Activated CD4-positive, CD25-positive, alpha-beta regulatory T cell treated with anti-CD3 and anti-CD28 coated beads, Interleukin-2, amount 50 U/mL, for 72 hours (primary cell): ENCODE measurements around the gene PDE11A.

Source experiments
- DNase-seq: peaks from one replicate; pipeline ENCODE4 v3.0.0; 2021

Gene PDE11A

DNA sequence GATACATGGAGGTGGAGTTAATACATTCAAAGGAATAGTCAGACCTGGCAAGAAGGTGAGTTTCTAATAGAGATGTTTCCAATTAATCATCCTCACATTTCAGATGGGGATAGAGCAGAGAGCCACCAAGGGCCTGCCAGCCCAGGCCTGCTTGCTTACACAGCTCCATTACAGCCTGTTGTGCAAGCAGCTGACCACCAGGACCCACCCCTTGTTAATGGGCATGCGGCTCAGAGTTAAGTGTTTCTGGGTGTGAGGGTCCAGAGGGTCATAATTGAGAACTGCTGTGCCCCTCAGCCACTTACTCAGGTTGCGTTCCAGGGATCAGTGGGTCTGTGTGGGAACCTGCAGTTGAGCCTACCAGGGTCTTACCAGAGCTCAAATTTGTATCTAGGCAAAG lies 480.2 kb downstream of the PDE11A start:
- DNase-seq: no peak

DNA sequence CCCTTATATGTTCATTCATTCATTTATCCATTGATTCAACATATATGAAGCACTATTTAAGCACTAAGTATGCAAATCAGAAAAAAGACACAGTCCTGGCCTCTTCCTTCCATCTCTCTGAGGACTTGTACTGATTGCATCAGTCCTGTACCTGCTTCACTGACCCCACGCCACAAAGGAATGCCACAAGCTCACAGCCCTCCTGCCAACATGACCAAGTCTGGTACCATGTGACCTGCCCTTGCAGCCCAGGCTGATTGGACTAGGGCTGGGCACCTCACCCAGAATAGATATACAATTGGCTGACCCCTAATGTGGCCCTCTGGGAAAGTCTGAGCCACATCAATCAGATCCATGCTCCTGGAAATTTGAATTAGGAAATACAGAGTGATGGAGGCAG lies 483.4 kb downstream of the PDE11A start:
- DNase-seq: no peak

DNA sequence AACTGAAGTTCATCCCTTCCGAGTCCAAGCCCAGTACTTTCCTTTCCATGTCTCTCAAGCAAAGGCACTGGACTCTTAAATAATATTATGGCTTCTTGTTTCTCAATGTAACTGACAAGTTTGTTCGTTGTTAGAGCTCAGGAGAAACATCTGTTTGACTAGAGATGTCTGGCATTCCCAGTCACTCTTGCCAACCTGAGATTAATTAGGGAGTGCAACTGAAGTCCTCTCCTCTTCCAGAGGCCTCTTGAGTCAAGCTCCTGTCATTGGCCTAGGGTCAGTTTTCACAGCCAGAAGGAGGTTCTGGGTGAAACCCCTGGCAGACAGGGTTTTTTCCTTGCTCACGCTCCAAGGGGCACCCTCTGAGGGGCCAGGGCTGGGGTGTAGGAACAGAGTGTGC lies 483.9 kb downstream of the PDE11A start:
- no peak for DNase-seq

DNA sequence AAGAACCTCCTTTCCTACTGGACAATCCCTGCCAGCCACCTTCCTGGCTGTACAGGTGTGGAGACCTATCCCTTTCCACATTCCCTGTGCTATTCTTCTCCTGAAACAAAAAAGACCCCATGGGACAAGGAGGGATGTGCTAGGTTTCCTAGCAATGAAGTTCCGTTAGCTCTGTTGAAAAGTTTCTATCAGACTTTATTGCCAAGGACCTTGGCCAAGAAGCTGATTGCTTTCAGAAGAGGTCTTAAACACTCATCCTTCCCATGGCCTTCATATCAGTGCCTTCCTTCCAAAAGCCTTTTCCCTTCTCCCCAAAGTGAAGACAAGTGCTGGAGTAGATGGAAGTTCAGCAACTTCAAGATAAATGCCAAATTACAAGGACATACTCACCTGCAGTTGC lies 485.2 kb downstream of the PDE11A start:
- no peak for DNase-seq

DNA sequence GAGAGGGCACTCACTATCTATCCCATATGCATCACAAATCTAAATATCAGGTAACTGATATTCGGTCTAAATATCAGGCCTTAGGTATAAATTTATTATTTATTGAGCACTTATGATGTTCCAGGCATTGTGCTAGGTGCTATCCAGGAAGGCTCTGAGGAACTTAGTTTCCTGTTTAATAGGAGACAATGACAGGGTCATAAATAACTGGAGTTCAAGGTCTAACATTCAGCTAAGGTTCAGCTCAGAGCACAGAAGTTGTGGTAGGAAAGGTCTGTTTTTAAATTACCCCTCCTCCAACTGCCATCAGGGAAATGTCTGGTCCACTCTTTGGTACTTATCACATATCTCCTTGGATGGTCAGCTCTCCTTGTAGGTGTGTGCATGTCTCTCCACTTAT lies 486.4 kb downstream of the PDE11A start:
- no peak for DNase-seq

DNA sequence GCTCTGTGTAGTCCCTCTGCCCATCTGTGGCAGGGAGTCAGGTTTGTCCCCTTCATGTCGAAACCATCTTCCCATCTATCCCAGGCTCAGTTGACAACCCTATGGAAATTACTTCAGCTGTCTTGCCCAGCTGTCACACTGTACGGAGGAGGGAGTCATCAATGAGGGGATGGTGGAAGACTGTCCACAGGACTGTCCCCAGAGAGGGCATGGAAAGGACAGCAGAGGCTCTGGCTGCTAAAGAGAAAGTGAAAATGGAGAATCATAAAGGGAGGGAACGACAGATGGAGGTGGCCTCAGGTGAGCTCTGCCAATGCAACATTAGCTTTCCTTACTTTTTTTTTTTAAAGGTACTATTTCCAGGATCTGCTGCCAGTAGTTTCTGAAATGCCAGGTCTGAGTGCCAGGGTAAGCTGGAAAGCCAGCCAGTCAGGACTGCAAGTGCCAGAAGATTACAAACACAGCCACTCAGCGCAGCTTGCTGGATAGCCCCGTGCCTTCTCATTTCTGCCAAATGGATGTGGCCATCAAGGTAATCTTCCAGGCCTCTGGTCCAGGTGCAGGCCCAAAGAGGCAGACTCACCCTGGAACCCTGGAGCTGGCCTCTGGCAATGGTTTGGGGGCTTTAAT lies 487.2 kb downstream of the PDE11A start:
- no peak for DNase-seq

DNA sequence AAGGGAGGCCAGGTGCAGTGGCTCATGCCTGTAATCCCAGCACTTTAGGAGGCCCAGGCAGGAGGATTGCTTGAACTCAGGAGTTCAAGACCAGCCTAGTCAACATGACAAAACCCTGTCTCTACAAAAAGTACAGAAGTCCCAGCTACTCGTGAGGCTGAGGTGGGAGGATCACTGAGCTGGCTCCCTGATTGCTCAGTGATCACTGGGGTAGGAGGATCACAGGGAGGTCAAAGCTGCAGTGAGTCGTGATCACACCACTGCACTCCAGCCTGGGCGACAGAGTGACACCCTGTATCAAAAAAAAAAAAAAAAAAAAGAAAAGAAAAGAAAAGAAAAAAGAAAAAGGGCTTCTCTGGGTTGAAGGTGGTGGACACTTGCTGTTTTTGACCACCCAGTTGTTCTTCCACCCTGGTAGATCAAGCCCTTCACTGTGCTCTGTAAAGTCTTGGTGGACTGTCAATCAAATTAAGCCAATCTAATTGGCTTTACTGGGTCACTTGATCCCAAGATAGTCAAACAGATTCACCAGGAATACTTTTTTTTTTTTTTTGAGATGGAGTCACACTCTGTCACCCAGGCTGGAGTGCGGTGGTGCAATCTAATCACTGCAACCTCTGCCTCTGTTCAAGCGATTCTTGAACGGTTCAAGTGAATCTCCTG lies 488.4 kb downstream of the PDE11A start:
- DNase-seq: no peak

DNA sequence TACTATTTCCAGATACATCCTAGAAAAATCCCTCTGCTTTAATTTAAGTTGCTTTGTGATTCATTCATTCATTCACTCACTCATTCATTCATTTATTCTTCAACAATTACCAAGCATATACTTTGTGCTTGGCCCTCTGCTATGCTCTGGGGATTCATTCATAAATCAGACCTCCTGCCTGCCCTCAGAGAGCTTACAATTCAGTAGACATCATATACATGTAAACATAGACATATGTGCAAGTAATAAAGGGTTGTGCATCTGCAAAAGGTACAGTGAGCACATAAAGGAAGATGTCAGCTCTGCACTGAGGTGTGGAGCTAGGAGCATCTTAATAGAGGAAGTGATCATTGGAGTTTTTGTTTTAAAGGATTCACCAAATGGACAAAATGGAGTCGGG lies 490.6 kb downstream of the PDE11A start:
- DNase-seq: no peak

DNA sequence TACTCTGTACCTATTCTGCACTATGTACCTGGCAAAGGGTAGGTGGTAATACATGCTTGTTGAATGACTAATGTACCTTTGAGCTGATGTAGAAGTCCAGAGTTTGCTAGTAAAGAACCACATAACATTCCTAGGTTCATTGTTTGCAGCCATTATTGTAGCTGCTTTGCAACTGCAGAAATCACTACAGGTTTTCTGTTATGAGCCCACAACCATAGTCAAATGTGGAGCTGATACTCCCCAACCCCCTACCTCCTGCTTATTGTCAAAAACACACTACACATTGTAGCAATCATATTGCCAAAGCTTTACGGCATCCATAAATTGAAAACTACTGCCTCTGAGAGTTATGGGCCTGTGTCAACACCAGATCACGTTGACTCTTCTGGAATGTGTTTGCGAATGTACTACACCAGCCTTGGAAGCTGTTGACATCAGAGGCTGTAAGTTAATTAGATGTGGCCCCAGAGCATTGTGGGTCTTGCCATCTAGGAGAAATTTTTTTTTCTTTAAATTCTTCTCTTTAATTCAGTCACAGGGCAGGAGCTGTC lies 493.0 kb downstream of the PDE11A start:
- no peak for DNase-seq

DNA sequence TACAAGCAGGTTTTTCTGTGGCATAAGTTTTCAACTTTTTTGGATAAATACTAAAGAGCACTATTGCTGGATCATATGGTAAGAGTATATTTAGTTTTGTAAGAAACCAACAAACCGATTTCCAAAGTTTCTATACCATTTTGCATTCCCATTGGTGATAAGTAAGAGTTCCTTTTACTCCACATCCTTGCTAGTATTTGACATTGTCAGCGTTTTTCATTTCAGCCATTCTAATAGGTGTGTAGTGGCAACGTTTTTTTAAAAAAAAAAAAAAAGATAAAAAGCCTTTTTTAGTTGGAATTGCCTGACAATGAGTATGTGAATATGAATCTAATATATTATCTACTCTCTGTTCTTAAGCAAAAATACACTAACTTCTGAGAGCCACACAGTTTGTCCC lies 494.1 kb downstream of the PDE11A start:
- no peak for DNase-seq

DNA sequence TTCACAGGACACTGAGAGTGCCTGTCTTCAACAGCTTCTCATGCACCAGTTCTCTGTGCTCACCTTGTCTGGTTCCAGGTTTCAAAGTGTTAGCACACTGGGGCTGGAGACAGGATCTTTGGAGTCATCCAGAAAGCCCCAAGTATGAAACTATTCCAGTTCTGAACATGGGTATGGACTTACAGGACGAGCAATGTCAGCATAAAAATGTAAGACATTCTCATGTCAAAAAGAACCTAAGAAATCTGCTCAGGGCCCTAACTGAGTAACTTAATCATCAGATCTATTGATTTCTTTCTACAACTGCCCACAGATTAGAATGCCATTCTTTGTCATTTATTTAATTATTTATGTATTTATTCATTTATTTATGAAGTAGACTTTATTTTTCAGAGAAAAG lies 495.5 kb downstream of the PDE11A start:
- no peak for DNase-seq

DNA sequence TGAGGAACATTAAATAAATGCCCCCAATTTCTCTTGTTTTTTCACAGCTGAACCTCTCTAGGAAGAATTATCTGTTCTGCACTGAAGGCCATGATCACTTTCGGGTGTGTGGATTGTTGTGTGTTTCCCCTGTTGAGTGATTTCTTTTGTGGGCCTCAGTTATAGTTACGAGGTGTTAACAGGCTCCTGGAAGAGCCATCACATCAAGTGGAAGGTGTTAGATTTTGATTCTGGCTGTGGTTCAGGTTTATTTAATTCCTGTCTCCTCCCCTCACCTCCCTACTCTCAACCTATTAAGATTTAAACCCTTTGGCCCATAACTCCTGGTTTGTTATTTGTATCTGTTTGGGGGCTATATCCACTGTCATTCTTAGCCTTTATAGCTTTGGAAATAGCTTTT lies 497.2 kb downstream of the PDE11A start:
- no peak for DNase-seq

DNA sequence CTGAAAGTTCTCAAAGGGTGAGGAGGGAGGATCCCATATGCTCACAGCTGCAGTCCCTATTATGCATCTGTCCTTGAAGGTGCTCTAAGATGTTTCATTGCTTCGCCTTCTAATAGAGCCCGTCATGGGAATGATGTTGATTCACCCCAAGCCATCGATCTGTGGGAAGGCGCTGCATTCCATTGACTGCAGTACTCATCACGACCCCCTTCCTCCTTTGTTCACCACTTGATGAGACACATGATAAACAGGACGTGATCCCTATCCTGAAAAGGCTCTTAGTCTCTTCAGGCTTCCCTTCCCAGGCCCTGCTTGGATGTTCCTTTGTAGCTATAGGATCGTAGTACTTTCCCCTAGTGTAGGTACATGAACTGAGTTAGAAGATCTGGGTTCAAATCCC lies 498.2 kb downstream of the PDE11A start:
- DNase-seq: no peak
